ENCODE measurements around the gene GJB6.

Gene GJB6

GRCh38 chr13:20258208-20258962 is 26.3 kb upstream of the GJB6 start:
- H3K9me3 ChIP-seq (ENCODE audit: control insufficient read depth, insufficient read depth, low read length), result no peaks in the 10 kb centered on the region
- H3K4me3 ChIP-seq (ENCODE audit: low read depth, low read length), result no peak overlapping the region
- no peaks in the 10 kb centered on the region for H3K36me3 ChIP-seq (ENCODE audit: control insufficient read depth, insufficient read depth, low read length)
- no peaks in the 10 kb centered on the region for H3K4me1 ChIP-seq (ENCODE audit: control insufficient read depth, insufficient read depth, low read length)
- H3K9ac ChIP-seq (ENCODE audit: low read depth, low read length), result no peak overlapping the region
- H3K27me3 ChIP-seq (ENCODE audit: control insufficient read depth, insufficient read depth, low read length), result no peaks in the 10 kb centered on the region
- H3K27ac ChIP-seq (ENCODE audit: low read depth, low read length), result no peak overlapping the region

DNA sequence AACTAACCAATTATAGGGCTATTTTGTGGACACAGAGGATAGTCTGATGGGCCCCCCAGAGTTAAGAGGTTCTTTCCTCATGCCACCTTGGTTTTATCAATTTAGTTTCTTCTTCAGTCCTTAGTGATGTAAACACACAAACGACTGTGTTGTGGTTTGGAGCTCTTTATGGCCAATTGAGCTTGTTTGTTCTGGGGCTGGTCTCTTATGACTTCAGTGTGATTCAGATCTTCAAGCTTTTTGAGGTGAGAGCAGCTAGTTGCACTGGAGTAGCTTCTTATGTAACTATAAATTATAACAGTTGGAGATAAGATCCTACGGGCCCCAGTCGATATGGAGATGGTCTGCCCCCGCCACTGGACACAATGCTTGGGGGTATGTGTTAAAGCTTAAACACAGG is 22.0 kb upstream of the GJB6 start:
- H3K27me3 ChIP-seq (ENCODE audit: control insufficient read depth, insufficient read depth, low read length), result no peaks in the 10 kb centered on the region
- H3K9me3 ChIP-seq (ENCODE audit: control insufficient read depth, insufficient read depth, low read length), result no peaks in the 10 kb centered on the region
- H3K4me3 ChIP-seq (ENCODE audit: low read depth, low read length), result no peak overlapping the region
- no peak overlapping the region for H3K9ac ChIP-seq (ENCODE audit: low read depth, low read length)
- H3K27ac ChIP-seq (ENCODE audit: low read depth, low read length), result no peak overlapping the region
- H3K36me3 ChIP-seq (ENCODE audit: control insufficient read depth, insufficient read depth, low read length), result no peaks in the 10 kb centered on the region
- no peaks in the 10 kb centered on the region for H3K4me1 ChIP-seq (ENCODE audit: control insufficient read depth, insufficient read depth, low read length)

- no peak overlapping the region for H3K9ac ChIP-seq (ENCODE audit: low read depth, low read length)
- no peak overlapping the region for H3K4me3 ChIP-seq (ENCODE audit: low read depth, low read length)
- no peak overlapping the region for H3K27ac ChIP-seq (ENCODE audit: low read depth, low read length)
- H3K27me3 ChIP-seq (ENCODE audit: control insufficient read depth, insufficient read depth, low read length), result no peaks in the 10 kb centered on the region
- H3K9me3 ChIP-seq (ENCODE audit: control insufficient read depth, insufficient read depth, low read length), result no peaks in the 10 kb centered on the region
- no peaks in the 10 kb centered on the region for H3K36me3 ChIP-seq (ENCODE audit: control insufficient read depth, insufficient read depth, low read length)
- no peaks in the 10 kb centered on the region for H3K4me1 ChIP-seq (ENCODE audit: control insufficient read depth, insufficient read depth, low read length)
These were observed 17.8 kb upstream of the GJB6 start for GRCh38 chr13:20249913-20250312.

DNA sequence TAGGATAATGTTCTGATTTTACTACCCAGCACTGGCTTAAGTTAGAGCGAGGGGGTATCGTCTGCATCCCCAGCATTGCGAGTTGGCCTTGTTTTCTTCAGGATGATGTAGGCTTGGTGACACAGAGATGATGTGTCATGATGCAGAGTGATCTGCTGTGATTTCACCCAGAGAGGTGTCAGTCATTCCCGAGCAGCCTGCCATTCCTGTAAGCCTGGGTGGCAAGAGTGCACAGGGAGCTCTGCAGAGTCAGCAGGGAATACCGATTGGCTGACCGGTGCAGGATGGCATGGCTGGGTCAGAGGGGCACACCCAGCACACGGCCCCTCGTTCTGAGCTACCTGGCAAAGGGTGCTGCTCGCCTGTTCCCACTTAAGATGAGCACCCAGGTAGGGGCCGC is 15.8 kb upstream of the GJB6 start:
- Histone ChIP-seq H3K27ac (ENCODE audit: low read depth, low read length) (no peak overlapping the region), H3K27me3 (ENCODE audit: control insufficient read depth, insufficient read depth, low read length) (no peaks in the 10 kb centered on the region), H3K4me1 (ENCODE audit: control insufficient read depth, insufficient read depth, low read length) (no peaks in the 10 kb centered on the region), H3K36me3 (ENCODE audit: control insufficient read depth, insufficient read depth, low read length) (no peaks in the 10 kb centered on the region), H3K9me3 (ENCODE audit: control insufficient read depth, insufficient read depth, low read length) (no peaks in the 10 kb centered on the region), H3K4me3 (ENCODE audit: low read depth, low read length) (no peak overlapping the region), H3K9ac (ENCODE audit: low read depth, low read length) (no peak overlapping the region)

DNA sequence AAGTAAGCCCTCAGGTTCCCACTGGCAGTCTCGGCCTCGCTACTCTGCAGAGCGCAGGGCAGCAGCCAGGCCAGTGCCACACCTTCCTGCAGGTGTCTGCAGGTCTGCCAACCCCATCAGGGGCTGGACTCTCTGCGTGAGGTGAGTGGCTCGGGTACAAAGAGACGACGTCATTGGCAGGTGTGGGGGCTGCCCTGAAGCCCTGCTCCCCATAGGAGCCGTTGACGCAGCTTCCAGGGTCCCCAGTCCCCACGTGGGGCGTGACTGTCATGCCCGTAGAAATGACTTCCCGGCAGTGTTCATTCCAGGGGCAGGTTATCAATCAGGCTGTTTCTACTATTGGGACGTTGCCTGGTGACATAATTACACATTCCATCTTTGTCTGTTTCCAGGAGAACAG is 15.3 kb upstream of the GJB6 start:
- Histone ChIP-seq H3K9ac (ENCODE audit: low read depth, low read length) (no peak overlapping the region), H3K27ac (ENCODE audit: low read depth, low read length) (no peak overlapping the region), H3K4me1 (ENCODE audit: control insufficient read depth, insufficient read depth, low read length) (no peaks in the 10 kb centered on the region), H3K36me3 (ENCODE audit: control insufficient read depth, insufficient read depth, low read length) (no peaks in the 10 kb centered on the region), H3K27me3 (ENCODE audit: control insufficient read depth, insufficient read depth, low read length) (no peaks in the 10 kb centered on the region), H3K4me3 (ENCODE audit: low read depth, low read length) (no peak overlapping the region), H3K9me3 (ENCODE audit: control insufficient read depth, insufficient read depth, low read length) (no peaks in the 10 kb centered on the region)

- Histone ChIP-seq H3K4me3 (ENCODE audit: low read depth, low read length) (no peak overlapping the region), H3K4me1 (ENCODE audit: control insufficient read depth, insufficient read depth, low read length) (no peaks in the 10 kb centered on the region), H3K27ac (ENCODE audit: low read depth, low read length) (no peak overlapping the region), H3K9ac (ENCODE audit: low read depth, low read length) (no peak overlapping the region), H3K36me3 (ENCODE audit: control insufficient read depth, insufficient read depth, low read length) (no peaks in the 10 kb centered on the region), H3K27me3 (ENCODE audit: control insufficient read depth, insufficient read depth, low read length) (peaks cover 3% of the 10 kb centered on the region; the same call in 1 of the 2 replicates), H3K9me3 (ENCODE audit: control insufficient read depth, insufficient read depth, low read length) (no peaks in the 10 kb centered on the region)
These were observed 9.5 kb upstream of the GJB6 start for GRCh38 chr13:20241593-20241992.

DNA sequence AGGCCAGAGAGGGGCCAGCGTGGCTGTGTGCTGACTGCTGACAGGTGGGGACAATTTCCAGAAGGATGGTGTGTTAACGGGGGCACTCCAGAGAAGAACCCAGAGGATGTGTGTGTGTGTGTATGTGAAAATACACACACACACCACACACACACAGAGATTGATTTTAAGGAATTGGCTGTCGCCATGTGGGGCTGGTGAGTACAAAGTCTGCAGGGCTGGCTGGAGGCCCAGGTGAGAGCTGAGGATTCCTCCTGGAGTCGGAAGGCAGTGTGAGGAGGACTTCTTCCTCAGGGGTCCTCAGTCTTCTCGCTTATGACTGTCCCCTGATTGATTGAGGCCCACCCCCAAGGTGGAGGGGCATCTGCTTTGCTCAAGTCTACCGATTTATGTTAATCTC is 7.6 kb upstream of the GJB6 start:
- H3K27me3 ChIP-seq (ENCODE audit: control insufficient read depth, insufficient read depth, low read length), result peaks cover 13% of the 10 kb centered on the region

GRCh38 chr13:20232556-20233277 is 598 bp upstream of the GJB6 start:
- Histone ChIP-seq H3K9ac (ENCODE audit: low read depth, low read length) (no peak overlapping the region), H3K4me1 (ENCODE audit: control insufficient read depth, insufficient read depth, low read length) (peaks cover 11% of the 10 kb centered on the region; the same call in 1 of the 2 replicates), H3K9me3 (ENCODE audit: control insufficient read depth, insufficient read depth, low read length) (no peaks in the 10 kb centered on the region), H3K27ac (ENCODE audit: low read depth, low read length) (no peak overlapping the region), H3K27me3 (ENCODE audit: control insufficient read depth, insufficient read depth, low read length) (peaks cover 72% of the 10 kb centered on the region), H3K36me3 (ENCODE audit: control insufficient read depth, insufficient read depth, low read length) (no peaks in the 10 kb centered on the region), H3K4me3 (ENCODE audit: low read depth, low read length) (peak overlapping the region; percentile 55)

More for the DNA sequence above, 7.6 kb upstream of the GJB6 start:
- H3K9me3 ChIP-seq (ENCODE audit: control insufficient read depth, insufficient read depth, low read length), result no peaks in the 10 kb centered on the region
- H3K27ac ChIP-seq (ENCODE audit: low read depth, low read length), result no peak overlapping the region
- no peak overlapping the region for H3K9ac ChIP-seq (ENCODE audit: low read depth, low read length)
- H3K4me1 ChIP-seq (ENCODE audit: control insufficient read depth, insufficient read depth, low read length), result no peaks in the 10 kb centered on the region
- no peaks in the 10 kb centered on the region for H3K36me3 ChIP-seq (ENCODE audit: control insufficient read depth, insufficient read depth, low read length)
- H3K4me3 ChIP-seq (ENCODE audit: low read depth, low read length), result no peak overlapping the region

- no peaks in the 10 kb centered on the region for H3K36me3 ChIP-seq (ENCODE audit: control insufficient read depth, insufficient read depth, low read length)
- peaks cover 73% of the 10 kb centered on the region for H3K27me3 ChIP-seq (ENCODE audit: control insufficient read depth, insufficient read depth, low read length)
- peak overlapping the region; percentile 55 for H3K4me3 ChIP-seq (ENCODE audit: low read depth, low read length)
- peaks cover 11% of the 10 kb centered on the region; the same call in 1 of the 2 replicates for H3K4me1 ChIP-seq (ENCODE audit: control insufficient read depth, insufficient read depth, low read length)
- H3K27ac ChIP-seq (ENCODE audit: low read depth, low read length), result no peak overlapping the region
- no peak overlapping the region for H3K9ac ChIP-seq (ENCODE audit: low read depth, low read length)
- H3K9me3 ChIP-seq (ENCODE audit: control insufficient read depth, insufficient read depth, low read length), result no peaks in the 10 kb centered on the region
These were observed 943 bp downstream of the GJB6 start for GRCh38 chr13:20230913-20231838.

- H3K9ac ChIP-seq (ENCODE audit: low read depth, low read length), result no peak overlapping the region
- H3K36me3 ChIP-seq (ENCODE audit: control insufficient read depth, insufficient read depth, low read length), result no peaks in the 10 kb centered on the region
- H3K27me3 ChIP-seq (ENCODE audit: control insufficient read depth, insufficient read depth, low read length), result peaks cover 51% of the 10 kb centered on the region
- H3K4me3 ChIP-seq (ENCODE audit: low read depth, low read length), result no peak overlapping the region
- H3K4me1 ChIP-seq (ENCODE audit: control insufficient read depth, insufficient read depth, low read length), result peaks cover 11% of the 10 kb centered on the region; the same call in 1 of the 2 replicates
- H3K27ac ChIP-seq (ENCODE audit: low read depth, low read length), result no peak overlapping the region
- no peaks in the 10 kb centered on the region for H3K9me3 ChIP-seq (ENCODE audit: control insufficient read depth, insufficient read depth, low read length)
These were observed 4.4 kb downstream of the GJB6 start for GRCh38 chr13:20227730-20228129.

Data from HUES48 (cell line).